CD4-positive, alpha-beta T cell (primary cell): Measurements from ENCODE around the gene DMPK. TPM values are rescaled to one million over a fixed set of nuclear protein-coding genes. Genes with fewer than 3 reads are reported as not detected.
A peak's percentile ranks its signal among the peaks of the same experiment; 100 is the strongest.

Experiments used
- ATAC-seq: fragments of 200-7000 bp; cut with Tn5 transposase; one replicate; pipeline ENCODE4 v1.10.0; 2022; ENCODE audit warnings: mild to moderate bottlenecking; ENCODE audit not compliant: poor library complexity
- CTCF ChIA-PET: fragments of 350-600 bp; sonication (Branson Sonifier 250); formaldehyde crosslinking; loops from one replicate; lab custom pipeline; 2021; ENCODE audit warnings: antibody characterized with exemption, inconsistent platforms; lab: Charles Lee
- POLR2A ChIA-PET: fragments of 350-600 bp; sonication (Branson Sonifier 250); formaldehyde crosslinking; loops from one replicate; lab custom pipeline; 2021; ENCODE audit warnings: antibody characterized with exemption, inconsistent platforms; lab: Charles Lee
- DNase-seq, 14 experiments: peaks; one replicate each; pipeline ENCODE4 v3.0.0-alpha.2; 2013 to 2020; ENCODE audit warnings: mixed read lengths in 2 of 14
- H3K27ac ChIP-seq, 2 donors: one replicate each; pipeline versions ENCODE4 v1.5.1 to v1.7.0; 2013; ENCODE audit warnings: low read length in 2 of 2, low read depth in 1 of 2, mild to moderate bottlenecking in 1 of 2
- H3K27me3 ChIP-seq, 2 experiments: 1 replicate in 1 of 2; 2 replicates in 1 of 2; pipeline versions ENCODE4 v1.6.1 to v1.7.0; 2013; ENCODE audit warnings: low read length in 2 of 2, control low read depth in 1 of 2, mild to moderate bottlenecking in 1 of 2, moderate library complexity in 1 of 2; ENCODE audit not compliant: insufficient read depth in 2 of 2, control insufficient read depth in 1 of 2
- H3K36me3 ChIP-seq: one replicate; pipeline ENCODE4 v1.6.1; 2013; ENCODE audit warnings: low read length, control low read depth; ENCODE audit not compliant: insufficient read depth
- H3K4me1 ChIP-seq: one replicate; pipeline ENCODE4 v1.6.1; 2013; ENCODE audit warnings: low read length, control low read depth; ENCODE audit not compliant: insufficient read depth
- H3K4me3 ChIP-seq: one replicate; pipeline ENCODE4 v1.5.1; 2013; ENCODE audit warnings: mild to moderate bottlenecking, low read length, moderate library complexity
- H3K9me3 ChIP-seq, 2 experiments: 1 replicate in 1 of 2; 2 replicates in 1 of 2; pipeline versions ENCODE4 v1.6.1 to v1.7.0; 2013; ENCODE audit warnings: low read length in 2 of 2, mild to moderate bottlenecking in 2 of 2, control low read depth in 1 of 2, moderate library complexity in 1 of 2; ENCODE audit not compliant: control insufficient read depth in 1 of 2, insufficient read depth in 1 of 2
- H3K27ac Mint-ChIP-seq: one replicate; pipeline ENCODE4 v1.8.0; 2020; ENCODE audit warnings: mixed read lengths
- H3K27me3 Mint-ChIP-seq: one replicate; pipeline ENCODE4 v1.8.0; 2021; ENCODE audit warnings: mixed read lengths
- H3K36me3 Mint-ChIP-seq: one replicate; pipeline ENCODE4 v1.8.0; 2021; ENCODE audit warnings: low read depth, mixed read lengths
- H3K4me1 Mint-ChIP-seq: one replicate; pipeline ENCODE4 v1.8.0; 2021; ENCODE audit warnings: low read depth, mixed read lengths
- H3K4me3 Mint-ChIP-seq: one replicate; pipeline ENCODE4 v1.8.0; 2020; ENCODE audit warnings: mild to moderate bottlenecking, mixed read lengths
- H3K9me3 Mint-ChIP-seq: one replicate; pipeline ENCODE4 v1.8.0; 2020; ENCODE audit warnings: mixed read lengths
- CTCF ChIP-seq: fragments of 200-600 bp; IDR thresholded peaks from one replicate; pipeline ENCODE4 v1.8.0; 2022; ENCODE audit warnings: antibody characterized with exemption, mild to moderate bottlenecking
- intact Hi-C, 2 experiments: fragments of 100-400 bp; cut with DNase I in 1 of 2; cut with micrococcal nuclease in 1 of 2; formaldehyde crosslinking; loops; one replicate each; pipeline versions ENCODE4 v1.15.1 to v1.9.0; 2023 to 2025; cut with DNase I, micrococcal nuclease
- total RNA-seq, 174 experiments: library from RNA in 2 of 174; stranded (reverse) in 2 of 174; gene quantifications; one replicate each; pipeline ENCODE4 v1.2.3 and lab custom pipeline; 2021 to 2026

Gene DMPK
- total RNA-seq, 2 experiments from 2014 or later: 24.0 to 24.9 TPM

GRCh38 chr19:45767881-45768654 is 14.2 kb downstream of the DMPK start:
- H3K9me3 ChIP-seq: peaks cover 0 to 15% of the 10 kb centered on the region in 2 experiments
- ChIA-PET CTCF (interaction anchor here (0.8 to 7.2 kb wide), 4 partner anchors 12 to 49 kb away, joined by 3 to 172 read pairs (median 43); no protein-coding TSS in a partner anchor), POLR2A (interaction anchor here (1.0 to 3.4 kb wide), 9 partner anchors 11 to 135 kb away, joined by 3 to 52 read pairs (median 16); partner anchors contain the start of genes DMWD, FBXO46, IRF2BP1 and MYPOP)
- Mint-ChIP-seq H3K4me1 (peaks cover 25% of the 10 kb centered on the region), H3K36me3 (peaks cover 3% of the 10 kb centered on the region), H3K27ac (no peak overlapping the region), H3K9me3 (no peaks in the 10 kb centered on the region), H3K27me3 (peaks cover 14% of the 10 kb centered on the region), H3K4me3 (peak overlapping the region; percentile 80)
- intact Hi-C loops: loop anchor here in 1 of 2 experiments (2.0 kb wide), 1 partner anchor 37 kb away; the partner anchor contains the start of gene FBXO46
- H3K27me3 ChIP-seq: peaks cover 17 to 26% of the 10 kb centered on the region in 2 experiments
- ATAC-seq (no peak), DNase-seq (peak in 2 of 14 experiments; percentile 42 to 52)
- TF ChIP-seq CTCF: no peak
- no peaks in the 10 kb centered on the region for H3K36me3 ChIP-seq
- peak overlapping the region; percentile 38 for H3K4me3 ChIP-seq
- no peak overlapping the region for H3K27ac ChIP-seq
- peaks cover 35% of the 10 kb centered on the region for H3K4me1 ChIP-seq

- H3K27ac Mint-ChIP-seq: no peak overlapping the region
- peaks cover 14% of the 10 kb centered on the region for H3K27me3 Mint-ChIP-seq
- peaks cover 3% of the 10 kb centered on the region for H3K36me3 Mint-ChIP-seq
- peak in 1 of 14 experiments; percentile 34 for DNase-seq
- no peak for TF ChIP-seq CTCF
- ChIA-PET POLR2A (interaction anchor here (1.0 to 3.3 kb wide), 2 partner anchors 13 to 50 kb away, joined by 3 to 18 read pairs; no protein-coding TSS in a partner anchor), CTCF (interaction anchor here (0.8 to 3.6 kb wide), 2 partner anchors 13 to 49 kb away, joined by 3 to 59 read pairs; no protein-coding TSS in a partner anchor)
- Histone ChIP-seq H3K9me3 (peaks cover 0 to 15% of the 10 kb centered on the region in 2 experiments), H3K4me1 (peaks cover 35% of the 10 kb centered on the region), H3K4me3 (no peak overlapping the region), H3K27ac (no peak overlapping the region), H3K27me3 (peaks cover 17 to 28% of the 10 kb centered on the region in 2 experiments), H3K36me3 (no peaks in the 10 kb centered on the region)
- H3K4me3 Mint-ChIP-seq: peak overlapping the region; percentile 51
- ATAC-seq: no peak
- intact Hi-C loops: no loop called here
- no peaks in the 10 kb centered on the region for H3K9me3 Mint-ChIP-seq
- H3K4me1 Mint-ChIP-seq: peaks cover 24% of the 10 kb centered on the region
These were observed 14.8 kb downstream of the DMPK start for GRCh38 chr19:45767410-45767880.

GRCh38 chr19:45766869-45767346 is 15.4 kb downstream of the DMPK start:
- ATAC-seq: no peak
- Histone ChIP-seq H3K27me3 (peaks cover 17 to 28% of the 10 kb centered on the region in 2 experiments), H3K4me1 (peaks cover 35% of the 10 kb centered on the region), H3K9me3 (peaks cover 0 to 15% of the 10 kb centered on the region in 2 experiments), H3K36me3 (no peaks in the 10 kb centered on the region), H3K4me3 (no peak overlapping the region), H3K27ac (no peak overlapping the region)
- intact Hi-C loops: no loop called here
- Mint-ChIP-seq H3K4me3 (no peak overlapping the region), H3K27ac (no peak overlapping the region), H3K4me1 (peaks cover 20% of the 10 kb centered on the region), H3K9me3 (no peaks in the 10 kb centered on the region), H3K27me3 (peaks cover 14% of the 10 kb centered on the region), H3K36me3 (peaks cover 3% of the 10 kb centered on the region)
- TF ChIP-seq CTCF: no peak
- CTCF ChIA-PET: no interaction called here
- DNase-seq: peak in 1 of 14 experiments; percentile 40
- POLR2A ChIA-PET: no interaction called here
